CD4-positive, alpha-beta T cell treated with Interleukin-12 subunit alpha and Interleukin-12 subunit beta, for 1 hour (primary cell): ENCODE data around the gene OLFM4.

Experiments used
- DNase-seq: peaks from one replicate; pipeline ENCODE4 v3.0.0-alpha.2; 2020

The OLFM4 gene

GRCh38 chr13:53068585-53069520, 40.2 kb downstream of the OLFM4 start:
- no peak for DNase-seq

GRCh38 chr13:53069800-53070199, 41.2 kb downstream of the OLFM4 start:
- DNase-seq = no peak

DNA sequence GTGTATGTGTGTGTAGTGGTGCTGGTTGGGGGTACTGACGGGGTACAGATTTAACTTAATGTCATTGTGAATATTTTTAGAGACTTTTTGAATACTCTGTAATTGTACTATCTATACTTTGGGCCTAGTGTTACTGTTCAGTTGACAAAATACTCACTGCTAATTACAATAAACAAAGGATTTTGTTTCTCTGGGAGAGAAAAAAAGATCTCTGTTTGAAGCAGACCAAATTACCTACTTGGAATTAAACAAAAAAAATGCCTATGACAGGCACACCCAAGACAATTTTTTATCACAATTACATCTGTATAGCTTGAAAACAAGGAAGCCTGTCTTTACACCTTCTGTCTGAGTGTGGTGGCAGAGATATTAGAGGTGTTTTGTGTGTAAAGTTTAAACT, 45.1 kb downstream of the OLFM4 start:
- no peak for DNase-seq

- no peak for DNase-seq
Observed at GRCh38 chr13:53074114-53074513, 45.5 kb downstream of the OLFM4 start.

- no peak for DNase-seq
Observed at GRCh38 chr13:53075356-53076041, 46.9 kb downstream of the OLFM4 start.

- no peak for DNase-seq
Observed at GRCh38 chr13:53079691-53080090, 51.1 kb downstream of the OLFM4 start.

GRCh38 chr13:53088871-53089270, 60.3 kb downstream of the OLFM4 start:
- DNase-seq = no peak

DNA sequence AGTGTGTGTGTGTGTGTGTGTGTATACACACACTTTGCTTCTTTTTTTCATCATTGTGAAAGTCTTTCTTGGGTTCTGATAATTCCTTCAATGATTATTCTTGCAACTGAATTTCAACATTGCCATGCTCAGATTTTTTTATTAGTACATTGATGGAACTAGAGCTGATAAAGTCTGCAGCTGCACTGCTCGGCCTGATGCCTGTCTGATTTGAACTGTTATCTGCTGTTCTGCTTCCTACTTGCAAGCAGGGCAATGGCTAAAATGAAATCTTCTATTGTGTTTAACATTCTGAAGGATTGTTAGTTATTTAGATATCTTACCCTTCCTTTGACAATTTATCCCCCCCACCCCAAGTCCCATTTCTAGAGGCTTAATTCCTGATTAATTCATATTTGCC, 61.3 kb downstream of the OLFM4 start:
- DNase-seq = no peak

GRCh38 chr13:53090461-53090860, 61.8 kb downstream of the OLFM4 start:
- DNase-seq = no peak

GRCh38 chr13:53092931-53093330, 64.3 kb downstream of the OLFM4 start:
- no peak for DNase-seq

- no peak for DNase-seq
Observed at GRCh38 chr13:53098455-53098854, 69.8 kb downstream of the OLFM4 start.

- no peak for DNase-seq
Observed at GRCh38 chr13:53100394-53101063, 71.9 kb downstream of the OLFM4 start.
